ENCODE measurements around the gene ZNF569. TPM values are rescaled to one million over a fixed set of nuclear protein-coding genes. Genes with fewer than 3 reads are reported as not detected.
A peak's percentile ranks its signal among the peaks of the same experiment; 100 is the strongest.
"Not testable (repeated sequence)": the region's sequence is repeated elsewhere in the genome, so short reads cannot be mapped to it uniquely, and the experiment has no call there.

ZNF569 gene
- total and polyA plus RNA-seq, 8 donors = 1.0 to 2.9 (median 1.7) TPM

GRCh38 chr19:37466277-37466797, 907 bp downstream of the ZNF569 start:
- Histone ChIP-seq H3K27me3 (no peaks in the 10 kb centered on the region), H3K36me3 (peaks cover 0 to 4% (median 0%) of the 10 kb centered on the region in 3 donors), H3K9me3 (no peaks in the 10 kb centered on the region), H3K4me3 (peak overlapping the region; percentile 70 to 91 (median 78)), H3K27ac (peak overlapping the region; percentile 56 to 82 (median 68)), H3K4me1 (peaks cover 0 to 11% (median 7%) of the 10 kb centered on the region in 3 donors)
- 23 to 28% methylated on average over 25 of the region's 25 CpGs for WGBS, 2 donors
- FAIRE-seq (no peak), ATAC-seq (no peak), DNase-seq (no peak)
- intact Hi-C loops (cut with DNase I) = no loop called here
- no peak for TF ChIP-seq CTCF (IDR thresholded peaks at IDR 0.05)

- intact Hi-C loops (cut with DNase I) = loop anchor here in 1 of 3 donors (10.0 kb wide), 1 partner anchor 568 kb away; no protein-coding TSS in a partner anchor
- Histone ChIP-seq H3K4me3 (no peak overlapping the region), H3K27me3 (no peaks in the 10 kb centered on the region), H3K9me3 (peaks cover 0 to 24% (median 7%) of the 10 kb centered on the region in 4 donors), H3K27ac (no peak overlapping the region), H3K36me3 (no peaks in the 10 kb centered on the region), H3K4me1 (no peaks in the 10 kb centered on the region)
- FAIRE-seq (no peak), ATAC-seq (no peak), DNase-seq (no peak)
- TF ChIP-seq CTCF (IDR thresholded peaks at IDR 0.05) = no peak
- 93 to 98% methylated on average over 4 of the region's 4 CpGs for WGBS, 2 donors
Measured at GRCh38 chr19:37452500-37453245, 14.6 kb downstream of the ZNF569 start.

GRCh38 chr19:37413313-37414084, 53.7 kb downstream of the ZNF569 start:
- Histone ChIP-seq H3K27me3 (no peaks in the 10 kb centered on the region), H3K4me3 (no peak overlapping the region), H3K36me3 (no peaks in the 10 kb centered on the region), H3K27ac (no peak overlapping the region), H3K4me1 (no peaks in the 10 kb centered on the region), H3K9me3 (peaks cover 0 to 21% (median 5%) of the 10 kb centered on the region in 4 donors)
- ATAC-seq = no peak
- intact Hi-C loops (cut with DNase I) = no loop called here
- no peak for DNase-seq
- no peak for FAIRE-seq
- 78 to 100% methylated on average over 1 of the region's 1 CpG for WGBS, 2 donors
- no peak for TF ChIP-seq CTCF (IDR thresholded peaks at IDR 0.05)

- intact Hi-C loops (cut with DNase I) = no loop called here
- FAIRE-seq = no peak
- no peak overlapping the region for H3K4me3 ChIP-seq
- ATAC-seq = no peak
- no peaks in the 10 kb centered on the region for H3K36me3 ChIP-seq
- H3K27ac ChIP-seq = no peak overlapping the region
- 82 to 96% methylated on average over 2 of the region's 2 CpGs for WGBS, 2 donors
- peaks cover 0 to 21% (median 5%) of the 10 kb centered on the region in 4 donors for H3K9me3 ChIP-seq
- H3K27me3 ChIP-seq = no peaks in the 10 kb centered on the region
- DNase-seq = no peak
- no peak for TF ChIP-seq CTCF (IDR thresholded peaks at IDR 0.05)
- no peaks in the 10 kb centered on the region for H3K4me1 ChIP-seq
Measured at GRCh38 chr19:37412700-37413099, 54.5 kb downstream of the ZNF569 start.

- H3K27me3 ChIP-seq; H3K9me3 ChIP-seq; H3K4me1 ChIP-seq; H3K27ac ChIP-seq; ATAC-seq; intact Hi-C loops (cut with DNase I); FAIRE-seq; DNase-seq; H3K36me3 ChIP-seq; H3K4me3 ChIP-seq: not testable (repeated sequence)
- whole genome bisulfite sequencing, 2 donors = 74 to 76% methylated on average over 6 of the region's 6 CpGs
Measured at GRCh38 chr19:37406140-37406846, 61.0 kb downstream of the ZNF569 start.
